GM12878 (cell line): ENCODE measurements around the gene EIF4E. TPM values are rescaled to one million over a fixed set of nuclear protein-coding genes. Genes with fewer than 3 reads are reported as not detected.

Source experiments
- ATAC-seq: fragments of 200-7000 bp; cut with Tn5 transposase; 3 replicates; pipeline ENCODE4 v1.9.1; 2020; ENCODE audit warnings: mild to moderate bottlenecking, moderate library complexity
- BruUV-seq: library from RNA; stranded (reverse); fragments of 400-500 nt; replicated peaks from 2 replicates; lab custom pipeline; 2021; lab: Mats Ljungman, UMichigan
- CTCF ChIA-PET: fragments of 300-600 bp; sonication (Branson Sonifier 250); formaldehyde crosslinking; extraction: SDS; loops from one replicate; lab custom pipeline; 2021; ENCODE audit warnings: inconsistent platforms; lab: Yijun Ruan, JAX
- POLR2A ChIA-PET: fragments of 350-600 bp; formaldehyde crosslinking; extraction: SDS; loops from one replicate; lab custom pipeline; 2021; ENCODE audit warnings: inconsistent platforms; lab: Charles Lee
- RAD21 ChIA-PET: fragments of 300-600 bp; sonication (Branson Sonifier 250); formaldehyde crosslinking; loops from one replicate; lab custom pipeline; 2023; ENCODE audit warnings: antibody characterized with exemption; ENCODE audit not compliant: unreplicated experiment; lab: Charles Lee
- SMC1A ChIA-PET: fragments of 300-600 bp; sonication (Branson Sonifier 250); formaldehyde crosslinking; loops from one replicate; lab custom pipeline; 2023; ENCODE audit not compliant: unreplicated experiment, uncharacterized antibody; lab: Charles Lee
- DNase-seq: peaks from one replicate; pipeline ENCODE4 v3.0.0-alpha.2; 2011; ENCODE audit warnings: low read depth, low spot score
- FAIRE-seq: peaks from 3 replicates; lab custom pipeline; 2011; peaks lifted over from hg19 to GRCh38; lab: Jason Lieb, UNC
- H2AFZ ChIP-seq: 2 replicates; pipeline ENCODE4 v1.6.0; 2011; ENCODE audit warnings: low read depth, low read length, control low read depth; ENCODE audit not compliant: control insufficient read depth
- H3K27ac ChIP-seq: 2 replicates; pipeline ENCODE4 v1.5.1; 2011; ENCODE audit warnings: control low read depth; ENCODE audit not compliant: control insufficient read depth, insufficient read depth
- H3K27me3 ChIP-seq, 2 experiments: replicated peaks in 1 of 2; 2 replicates each; pipeline versions ENCODE4 v1.6.0 to v1.6.1; 2011; ENCODE audit warnings: low read length in 1 of 2; ENCODE audit not compliant: control insufficient read depth in 2 of 2, insufficient read depth in 2 of 2
- H3K36me3 ChIP-seq, 2 experiments: 2 replicates each; pipeline ENCODE4 v1.5.1; 2011; ENCODE audit warnings: low read length in 1 of 2; ENCODE audit not compliant: control insufficient read depth in 2 of 2, insufficient read depth in 2 of 2
- H3K4me1 ChIP-seq: 2 replicates; pipeline ENCODE4 v1.6.1; 2011; ENCODE audit warnings: mild to moderate bottlenecking, low read length, moderate library complexity, mixed read lengths; ENCODE audit not compliant: control insufficient read depth, insufficient read depth
- H3K4me2 ChIP-seq: 2 replicates; pipeline ENCODE4 v1.6.0; 2011; ENCODE audit warnings: control low read depth; ENCODE audit not compliant: control insufficient read depth, insufficient read depth
- H3K4me3 ChIP-seq: fragments of 200-600 bp; sonication (generic); 2 replicates; pipeline ENCODE4 v1.5.1; 2016
- H3K79me2 ChIP-seq: 2 replicates; pipeline ENCODE4 v1.6.0; 2011; ENCODE audit warnings: low read length; ENCODE audit not compliant: control insufficient read depth, insufficient read depth
- H3K9ac ChIP-seq: 2 replicates; pipeline ENCODE4 v1.8.0; 2011; ENCODE audit warnings: low read length, control low read depth, mixed read lengths; ENCODE audit not compliant: control insufficient read depth, insufficient read depth
- H3K9me3 ChIP-seq: replicated peaks from 3 replicates; pipeline ENCODE4 v1.5.1; 2011; ENCODE audit warnings: mild to moderate bottlenecking, low read length; ENCODE audit not compliant: control insufficient read depth, insufficient read depth
- H4K20me1 ChIP-seq: 2 replicates; pipeline ENCODE4 v1.6.0; 2011; ENCODE audit not compliant: control insufficient read depth, insufficient read depth
- CREM ChIP-seq: IDR thresholded peaks from 2 replicates; pipeline ENCODE4 v1.6.1; 2014; ENCODE audit warnings: antibody characterized with exemption, low read depth
- HDAC6 ChIP-seq: fragments of 200-600 bp; sonication (generic); IDR thresholded peaks from one replicate; pipeline ENCODE4 v1.8.0; 2017; ENCODE audit warnings: antibody characterized with exemption; ENCODE audit not compliant: unreplicated experiment
- HDGF ChIP-seq: fragments of 450-650 bp; IDR thresholded peaks from 2 replicates; pipeline ENCODE4 v1.6.1; 2016; ENCODE audit warnings: antibody characterized with exemption
- NR2F1 ChIP-seq: fragments of 450-650 bp; conservative IDR thresholded peaks from 2 replicates; pipeline ENCODE4 v1.6.1; 2017; ENCODE audit warnings: mild to moderate bottlenecking
- ZNF217 ChIP-seq: fragments of 450-650 bp; IDR thresholded peaks from 2 replicates; pipeline ENCODE4 v1.6.1; 2017; ENCODE audit warnings: antibody characterized with exemption, mild to moderate bottlenecking
- WGBS: methylation state at CpG from one replicate; pipeline ENCODE4 v1.1.6; 2016; ENCODE audit warnings: low lambda C conversion rate; ENCODE audit not compliant: insufficient replicate concordance, insufficient coverage; ENCODE audit errors: missing lambda C conversion rate; 5-methylcytosine and 5-hydroxymethylcytosine counted together
- in situ Hi-C: fragments of 300-500 bp; cut with MboI; formaldehyde crosslinking; loops from 9 replicates; pipeline ENCODE4 v1.14.3; 2018; ENCODE audit warnings: mixed read lengths
- intact Hi-C: fragments of 100-400 bp; cut with micrococcal nuclease; formaldehyde crosslinking; loops from one replicate; pipeline ENCODE4 v1.14.2; 2022; ENCODE audit not compliant: unreplicated experiment
- polyA plus RNA-seq, 11 experiments: library from polyadenylated mRNA; depleted of rRNA in 4 of 11; unstranded in 6 of 11; stranded (reverse) in 5 of 11; fragments of >200 nt; fragmentation: Nextera tagmentation in 4 of 11; fragmentation: Illumina TruSeq in 1 of 11; extraction: Ambion mirVana in 4 of 11; extraction: Trizol in 1 of 11; gene quantifications; 1 replicate in 1 of 11; 2 replicates in 10 of 11; pipeline versions ENCODE4 v1.2.1 to v1.2.3, GENCODE V29; 2011 to 2016; ENCODE audit warnings: inconsistent platforms in 2 of 11, missing spikeins in 2 of 11, low read depth in 1 of 11
- total RNA-seq, 4 experiments: library from RNA; depleted of rRNA in 3 of 4; stranded (reverse); fragments of >200 nt in 3 of 4; fragmentation: Illumina TruSeq in 1 of 4; extraction: Trizol in 1 of 4; gene quantifications; 2 replicates each; pipeline versions ENCODE4 v1.2.1 to v1.2.3, GENCODE V29; 2013 to 2021
- TF ChIP-seq, protein P1 (sequence below): IDR thresholded peaks from 2 replicates; pipeline ENCODE4 v1.6.1; 2012; ENCODE audit warnings: low read depth, low read length, improper control_type of control experiment

The EIF4E gene
- total and polyA plus RNA-seq, 10 of the 15 experiments (the other 5 are each of a cell fraction or from before 2014, with no cell fraction given): 104 to 372 (median 163) TPM

DNA sequence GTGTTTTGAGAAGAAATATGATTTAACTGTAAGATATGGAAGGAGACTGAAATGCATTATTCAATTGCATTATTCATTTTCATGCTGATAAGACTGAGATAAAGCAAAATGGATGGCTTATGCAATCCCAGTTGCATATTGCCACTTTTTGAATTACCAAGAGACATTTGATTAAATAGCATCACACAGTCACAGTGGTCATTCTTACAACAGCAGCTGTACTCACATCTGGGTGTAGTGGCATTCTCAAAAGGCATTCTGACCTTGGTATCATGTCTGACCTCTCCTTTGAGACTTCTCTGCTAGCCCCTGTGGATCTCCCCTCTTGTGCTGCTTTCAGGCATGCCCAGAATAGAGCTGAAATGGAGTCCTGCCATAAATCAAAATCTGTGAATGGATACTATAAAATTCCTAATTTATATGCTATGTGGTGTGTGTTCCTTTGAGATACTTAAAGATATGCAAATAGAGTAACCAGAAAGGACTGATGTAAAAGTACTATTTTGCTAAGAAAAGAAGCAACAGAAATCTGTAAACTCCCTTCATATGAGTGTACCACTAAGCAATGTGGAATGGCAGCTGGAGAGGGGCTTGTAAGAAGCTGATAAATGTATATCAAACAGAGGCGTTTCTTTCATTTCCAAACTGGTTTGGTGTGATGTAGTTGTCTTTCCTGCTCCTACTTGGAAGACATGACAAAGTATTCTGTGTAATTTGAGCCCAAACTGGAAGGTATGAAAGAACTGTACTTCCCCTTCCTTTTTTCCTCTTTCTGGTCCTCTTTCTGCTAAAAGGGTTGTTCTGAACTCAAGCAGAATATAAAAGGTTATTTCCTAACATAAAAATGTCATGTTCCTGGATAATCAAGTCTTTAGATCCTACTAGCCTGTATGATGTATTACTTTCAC lies 41.2 kb upstream of the EIF4E start:
- no peak overlapping the region for H3K4me3 ChIP-seq
- RAD21 ChIA-PET: no interaction called here
- CTCF ChIA-PET: no interaction called here
- TF ChIP-seq, protein P1, sequence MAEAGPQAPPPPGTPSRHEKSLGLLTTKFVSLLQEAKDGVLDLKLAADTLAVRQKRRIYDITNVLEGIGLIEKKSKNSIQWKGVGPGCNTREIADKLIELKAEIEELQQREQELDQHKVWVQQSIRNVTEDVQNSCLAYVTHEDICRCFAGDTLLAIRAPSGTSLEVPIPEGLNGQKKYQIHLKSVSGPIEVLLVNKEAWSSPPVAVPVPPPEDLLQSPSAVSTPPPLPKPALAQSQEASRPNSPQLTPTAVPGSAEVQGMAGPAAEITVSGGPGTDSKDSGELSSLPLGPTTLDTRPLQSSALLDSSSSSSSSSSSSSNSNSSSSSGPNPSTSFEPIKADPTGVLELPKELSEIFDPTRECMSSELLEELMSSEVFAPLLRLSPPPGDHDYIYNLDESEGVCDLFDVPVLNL: no peak
- no peak for TF ChIP-seq NR2F1
- TF ChIP-seq CREM: no peak
- TF ChIP-seq HDGF: no peak
- no peak for TF ChIP-seq HDAC6
- no peak for TF ChIP-seq ZNF217
- H3K27me3 ChIP-seq: no peaks in the 10 kb centered on the region; a peak in 2 of 4 replicates
- no peak for FAIRE-seq
- no peaks in the 10 kb centered on the region for H3K4me1 ChIP-seq
- no peak overlapping the region for H3K4me2 ChIP-seq
- H2AFZ ChIP-seq: no peak overlapping the region
- H3K27ac ChIP-seq: no peak overlapping the region
- H3K9ac ChIP-seq: no peak overlapping the region
- in situ Hi-C loops (no loop called here), intact Hi-C loops (no loop called here)
- H3K9me3 ChIP-seq: no peaks in the 10 kb centered on the region
- POLR2A ChIA-PET: interaction anchor here (0.5 kb wide), 1 partner anchor 38 kb away, joined by 3 read pairs; no protein-coding TSS in a partner anchor
- WGBS: 0% methylated on average over 1 of the region's 1 CpG
- no peak for DNase-seq
- SMC1A ChIA-PET: no interaction called here
- no peaks in the 10 kb centered on the region for H4K20me1 ChIP-seq
- BruUV-seq: no TSS peak
- H3K36me3 ChIP-seq: no peaks in the 10 kb centered on the region
- no peaks in the 10 kb centered on the region for H3K79me2 ChIP-seq
- ATAC-seq: no peak
